ENCODE results near the gene GDPD4.

Gene GDPD4

GRCh38 chr11:77193911-77194830 is 107.3 kb downstream of the GDPD4 start:
- H3K4me3 ChIP-seq (ENCODE audit: low read depth, low read length): no peak overlapping the region
- no peak for DNase-seq
- H3K9me3 ChIP-seq: no peaks in the 10 kb centered on the region
- TF ChIP-seq, protein P1, sequence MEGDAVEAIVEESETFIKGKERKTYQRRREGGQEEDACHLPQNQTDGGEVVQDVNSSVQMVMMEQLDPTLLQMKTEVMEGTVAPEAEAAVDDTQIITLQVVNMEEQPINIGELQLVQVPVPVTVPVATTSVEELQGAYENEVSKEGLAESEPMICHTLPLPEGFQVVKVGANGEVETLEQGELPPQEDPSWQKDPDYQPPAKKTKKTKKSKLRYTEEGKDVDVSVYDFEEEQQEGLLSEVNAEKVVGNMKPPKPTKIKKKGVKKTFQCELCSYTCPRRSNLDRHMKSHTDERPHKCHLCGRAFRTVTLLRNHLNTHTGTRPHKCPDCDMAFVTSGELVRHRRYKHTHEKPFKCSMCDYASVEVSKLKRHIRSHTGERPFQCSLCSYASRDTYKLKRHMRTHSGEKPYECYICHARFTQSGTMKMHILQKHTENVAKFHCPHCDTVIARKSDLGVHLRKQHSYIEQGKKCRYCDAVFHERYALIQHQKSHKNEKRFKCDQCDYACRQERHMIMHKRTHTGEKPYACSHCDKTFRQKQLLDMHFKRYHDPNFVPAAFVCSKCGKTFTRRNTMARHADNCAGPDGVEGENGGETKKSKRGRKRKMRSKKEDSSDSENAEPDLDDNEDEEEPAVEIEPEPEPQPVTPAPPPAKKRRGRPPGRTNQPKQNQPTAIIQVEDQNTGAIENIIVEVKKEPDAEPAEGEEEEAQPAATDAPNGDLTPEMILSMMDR (IDR thresholded peaks at IDR 0.05; ENCODE audit: low read depth, low read length): no peak
- H3K4me1 ChIP-seq: no peaks in the 10 kb centered on the region; the same call in 1 of the 2 replicates
- no peaks in the 10 kb centered on the region for H3K36me3 ChIP-seq
- H3K27me3 ChIP-seq: no peaks in the 10 kb centered on the region

GRCh38 chr11:77193167-77193566 is 108.3 kb downstream of the GDPD4 start:
- DNase-seq: no peak
- TF ChIP-seq, protein P1 (IDR thresholded peaks at IDR 0.05; ENCODE audit: low read depth, low read length): no peak

GRCh38 chr11:77191823-77192495 is 109.5 kb downstream of the GDPD4 start:
- Histone ChIP-seq H3K4me3 (ENCODE audit: low read depth, low read length) (no peak overlapping the region), H3K4me1 (no peaks in the 10 kb centered on the region; the same call in 1 of the 2 replicates), H3K9me3 (no peaks in the 10 kb centered on the region), H3K27me3 (no peaks in the 10 kb centered on the region), H3K36me3 (no peaks in the 10 kb centered on the region)
- peak; percentile 45 for DNase-seq
- TF ChIP-seq, protein P1 (IDR thresholded peaks at IDR 0.05; ENCODE audit: low read depth, low read length): peak; percentile 39

More at GRCh38 chr11:77193167-77193566, 108.3 kb downstream of the GDPD4 start:
- no peaks in the 10 kb centered on the region; the same call in 1 of the 2 replicates for H3K4me1 ChIP-seq
- no peaks in the 10 kb centered on the region for H3K9me3 ChIP-seq
- no peaks in the 10 kb centered on the region for H3K36me3 ChIP-seq
- H3K4me3 ChIP-seq (ENCODE audit: low read depth, low read length): no peak overlapping the region
- no peaks in the 10 kb centered on the region for H3K27me3 ChIP-seq

DNA sequence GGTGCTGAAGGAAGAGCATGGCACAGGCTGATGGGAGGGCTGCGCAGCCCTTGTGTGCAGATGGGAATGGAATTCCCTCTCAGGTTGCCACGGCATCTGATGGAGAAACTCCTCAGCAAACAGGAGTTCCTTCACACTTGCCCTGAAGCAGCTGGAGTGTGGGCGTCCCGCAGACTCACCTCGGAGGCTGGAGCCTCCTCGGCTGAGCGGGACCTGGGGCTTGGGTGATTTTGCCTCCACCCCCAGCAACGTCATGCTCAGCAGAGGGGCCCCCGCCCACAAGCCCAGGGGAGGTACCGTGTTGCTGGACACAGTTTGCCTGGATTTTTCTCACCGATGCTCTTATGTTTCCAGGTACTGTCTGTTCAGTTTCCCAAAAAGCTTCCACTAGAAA is 110.1 kb downstream of the GDPD4 start:
- H3K4me1 ChIP-seq: no peaks in the 10 kb centered on the region; the same call in 1 of the 2 replicates
- no peaks in the 10 kb centered on the region for H3K36me3 ChIP-seq
- H3K27me3 ChIP-seq: no peaks in the 10 kb centered on the region
- TF ChIP-seq, protein P1 (IDR thresholded peaks at IDR 0.05; ENCODE audit: low read depth, low read length): no peak
- no peak for DNase-seq
- H3K9me3 ChIP-seq: no peaks in the 10 kb centered on the region
- H3K4me3 ChIP-seq (ENCODE audit: low read depth, low read length): no peak overlapping the region

- no peak for DNase-seq
- H3K27me3 ChIP-seq: no peaks in the 10 kb centered on the region
- H3K4me1 ChIP-seq: no peaks in the 10 kb centered on the region
- H3K36me3 ChIP-seq: no peaks in the 10 kb centered on the region
- no peaks in the 10 kb centered on the region for H3K9me3 ChIP-seq
- no peak overlapping the region for H3K4me3 ChIP-seq (ENCODE audit: low read depth, low read length)
- TF ChIP-seq, protein P1 (IDR thresholded peaks at IDR 0.05; ENCODE audit: low read depth, low read length): no peak
Measured at GRCh38 chr11:77190331-77191075, 111.0 kb downstream of the GDPD4 start.
